Heart left ventricle (tissue), 13 donors: ENCODE data around the gene DLG4.

Experiments used
- POLR2A ChIP-seq, 2 donors: fragments of 450-650 bp; IDR thresholded peaks; one replicate each; pipeline ENCODE4 v1.6.1; 2017; ENCODE audit warnings: antibody characterized with exemption in 2 of 2, mild to moderate bottlenecking in 2 of 2, moderate library complexity in 2 of 2
- TF ChIP-seq, protein P1 (sequence below), 12 donors: fragments of 200-600 bp; sonication (generic) in 4 of 12; IDR thresholded peaks; one replicate each; pipeline versions ENCODE4 v1.5.0 to v1.8.0; 2018 to 2022; ENCODE audit warnings: antibody characterized with exemption in 12 of 12, mild to moderate bottlenecking in 5 of 12
- donor health status: ischemic (EF 13 %, LVEDD 7.1; RV severe dilation, severe dysfunction).
- donor health status: DM: no; HTN: yes; CAD: no.
- donor health status: DM: no; HTN: no; CAD: no.
- donor health status: ischemic (EF 25% LVEDD 6.9; RV normal size, moderate dysfunction).
- donor health status: ischemic (EF 25% LVEDD 5.7; RV mildly dilated, moderate dysfunction).
- donor health status: ischemic (EF 35%, LVEDD 5.7; RV mildly dilated, moderate dysfunction).
- donor health status: nonischemic (EF 11% LVEDD 7.7; RV severe dilation, severe dysfunction).
- donor health status: DM: yes; HTN: yes; CAD: no.
- donor health status: PGD.
- donor health status: ischemic (EF 29% LVEDD 5.4; RV normal size, mild dysfunction).
- donor health status: nonischemic (EF 23%, LVEDD 6.1; RV moderate dilation, normal function).

DNA sequence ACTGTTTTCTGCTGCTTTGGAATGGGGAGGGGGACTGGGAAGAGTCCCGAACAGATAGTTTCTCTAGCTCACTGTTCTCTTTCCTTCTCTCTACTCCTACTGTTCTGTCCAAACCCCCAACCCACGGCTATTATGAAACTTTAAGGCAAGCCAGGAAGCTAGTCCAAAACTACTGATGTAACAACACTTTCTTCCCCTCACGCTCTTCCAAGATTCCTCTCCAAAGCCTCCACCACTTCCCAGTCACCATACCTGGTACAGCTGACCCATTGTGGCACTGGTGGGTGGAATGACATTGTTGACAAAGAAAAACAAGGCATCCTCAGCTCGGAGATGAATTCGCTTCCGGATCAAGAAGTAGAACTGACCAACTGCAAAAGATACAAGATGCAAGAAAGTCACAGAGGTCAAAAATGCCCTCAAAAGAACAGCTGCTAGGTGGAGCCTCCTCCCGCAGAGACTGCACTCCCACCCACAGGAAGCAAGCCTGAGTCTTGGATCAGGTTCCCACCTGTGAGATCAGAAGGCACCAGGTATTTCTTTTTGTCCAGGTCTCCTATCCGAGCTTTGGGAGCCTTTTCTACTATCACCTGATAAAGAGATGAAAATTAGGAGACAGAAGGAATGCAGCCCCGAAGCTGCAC is 21.6 kb upstream of the DLG4 start:
- TF ChIP-seq, protein P1, sequence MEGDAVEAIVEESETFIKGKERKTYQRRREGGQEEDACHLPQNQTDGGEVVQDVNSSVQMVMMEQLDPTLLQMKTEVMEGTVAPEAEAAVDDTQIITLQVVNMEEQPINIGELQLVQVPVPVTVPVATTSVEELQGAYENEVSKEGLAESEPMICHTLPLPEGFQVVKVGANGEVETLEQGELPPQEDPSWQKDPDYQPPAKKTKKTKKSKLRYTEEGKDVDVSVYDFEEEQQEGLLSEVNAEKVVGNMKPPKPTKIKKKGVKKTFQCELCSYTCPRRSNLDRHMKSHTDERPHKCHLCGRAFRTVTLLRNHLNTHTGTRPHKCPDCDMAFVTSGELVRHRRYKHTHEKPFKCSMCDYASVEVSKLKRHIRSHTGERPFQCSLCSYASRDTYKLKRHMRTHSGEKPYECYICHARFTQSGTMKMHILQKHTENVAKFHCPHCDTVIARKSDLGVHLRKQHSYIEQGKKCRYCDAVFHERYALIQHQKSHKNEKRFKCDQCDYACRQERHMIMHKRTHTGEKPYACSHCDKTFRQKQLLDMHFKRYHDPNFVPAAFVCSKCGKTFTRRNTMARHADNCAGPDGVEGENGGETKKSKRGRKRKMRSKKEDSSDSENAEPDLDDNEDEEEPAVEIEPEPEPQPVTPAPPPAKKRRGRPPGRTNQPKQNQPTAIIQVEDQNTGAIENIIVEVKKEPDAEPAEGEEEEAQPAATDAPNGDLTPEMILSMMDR (IDR thresholded peaks at IDR 0.05): no peak
- TF ChIP-seq POLR2A (IDR thresholded peaks at IDR 0.05): no peak
